Colon (tissue), 2 donors: ENCODE data around the gene IL34.
"Not testable (repeated sequence)": the region's sequence is repeated elsewhere in the genome, so short reads cannot be mapped to it uniquely, and the experiment has no call there.

ENCODE experiments used
- FAIRE-seq: peaks from 2 replicates; lab custom pipeline; 2012; peaks lifted over from hg19 to GRCh38; lab: Jason Lieb, UNC
- donor health status: control.
- donor health status: control.

IL34 gene

GRCh38 chr16:70632273-70632672, 14.1 kb upstream of the IL34 start:
- FAIRE-seq = no peak

GRCh38 chr16:70633617-70634016, 12.7 kb upstream of the IL34 start:
- not testable (repeated sequence) for FAIRE-seq

- FAIRE-seq = no peak
Observed at GRCh38 chr16:70634861-70635260, 11.5 kb upstream of the IL34 start.

- FAIRE-seq = no peak
Observed at GRCh38 chr16:70635336-70636016, 10.9 kb upstream of the IL34 start.

- FAIRE-seq = no peak
Observed at GRCh38 chr16:70638814-70639792, 7.3 kb upstream of the IL34 start.

GRCh38 chr16:70642633-70643032, 3.7 kb upstream of the IL34 start:
- FAIRE-seq = no peak

GRCh38 chr16:70643264-70643663, 3.1 kb upstream of the IL34 start:
- not testable (repeated sequence) for FAIRE-seq

GRCh38 chr16:70644763-70645597, 1.4 kb upstream of the IL34 start:
- FAIRE-seq = no peak

GRCh38 chr16:70647441-70648359, 1.3 kb downstream of the IL34 start:
- no peak for FAIRE-seq

- no peak for FAIRE-seq
Observed at GRCh38 chr16:70648606-70649005, 2.2 kb downstream of the IL34 start.

- FAIRE-seq = no peak
Observed at GRCh38 chr16:70649300-70649699, 2.9 kb downstream of the IL34 start.

GRCh38 chr16:70650216-70650615, 3.9 kb downstream of the IL34 start:
- no peak for FAIRE-seq

- no peak for FAIRE-seq
Observed at GRCh38 chr16:70651524-70651923, 5.2 kb downstream of the IL34 start.

GRCh38 chr16:70652322-70652721, 6.0 kb downstream of the IL34 start:
- FAIRE-seq = no peak

- no peak for FAIRE-seq
Observed at GRCh38 chr16:70653406-70653805, 7.0 kb downstream of the IL34 start.

- FAIRE-seq = no peak
Observed at GRCh38 chr16:70653809-70654771, 7.7 kb downstream of the IL34 start.

- FAIRE-seq = no peak
Observed at GRCh38 chr16:70656065-70656711, 9.8 kb downstream of the IL34 start.

GRCh38 chr16:70656712-70657263, 10.4 kb downstream of the IL34 start:
- FAIRE-seq = no peak

GRCh38 chr16:70657956-70658355, 11.6 kb downstream of the IL34 start:
- no peak for FAIRE-seq
